Hepatocyte (in vitro differentiated cells): ENCODE data around the gene PNMA6E.

Experiments
- EZH2 ChIP-seq: fragments of 200-600 bp; sonication (generic); IDR thresholded peaks from 2 replicates; pipeline ENCODE4 v1.6.1; 2016; ENCODE audit warnings: antibody characterized with exemption, mild to moderate bottlenecking, borderline replicate concordance
- EZH2phosphoT487 ChIP-seq: fragments of 200-600 bp; sonication (generic); IDR thresholded peaks from one replicate; pipeline ENCODE4 v1.6.1; 2018; ENCODE audit warnings: antibody characterized with exemption, mild to moderate bottlenecking, low read depth, moderate library complexity; ENCODE audit not compliant: unreplicated experiment, severe bottlenecking
- TF ChIP-seq, protein P1 (sequence below): fragments of 200-600 bp; sonication (generic); IDR thresholded peaks from 2 replicates; pipeline ENCODE4 v1.5.1; 2016; ENCODE audit warnings: antibody characterized with exemption, mild to moderate bottlenecking; ENCODE audit not compliant: poor library complexity

DNA sequence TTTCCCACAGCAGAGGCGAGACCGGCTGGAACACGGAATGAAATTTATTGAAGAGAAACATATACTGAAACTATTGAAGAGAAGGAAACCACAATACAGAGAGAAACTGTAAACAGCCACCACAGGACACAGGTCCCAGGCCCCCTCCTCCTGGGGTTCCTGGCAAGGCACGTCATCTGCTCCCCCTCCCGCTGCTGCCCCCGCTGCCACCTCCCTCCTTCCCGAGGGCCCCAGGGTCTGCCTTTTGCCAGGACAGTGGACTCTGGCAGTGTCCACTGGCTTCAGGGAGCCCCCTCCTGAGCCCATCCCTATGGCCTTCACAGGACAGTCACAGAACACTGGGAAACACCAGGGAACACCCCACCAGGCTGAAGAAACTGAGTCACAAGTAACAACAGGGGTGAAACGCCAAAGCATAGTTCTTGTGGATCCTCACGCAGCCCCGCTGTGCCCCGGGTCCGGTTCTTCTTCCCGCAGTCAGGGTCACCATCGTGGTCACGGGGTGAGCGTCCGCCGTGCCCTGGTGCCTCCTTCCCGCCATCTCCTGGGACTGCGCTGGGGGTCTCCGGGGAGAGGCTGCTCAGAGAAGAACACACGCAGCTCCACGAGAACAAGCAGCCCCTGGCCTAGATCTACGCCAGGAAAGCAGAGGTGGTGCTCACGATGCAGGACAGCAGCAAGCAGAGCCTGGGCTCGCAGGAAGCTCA, 5.4 kb downstream of the PNMA6E start:
- TF ChIP-seq, protein P1, sequence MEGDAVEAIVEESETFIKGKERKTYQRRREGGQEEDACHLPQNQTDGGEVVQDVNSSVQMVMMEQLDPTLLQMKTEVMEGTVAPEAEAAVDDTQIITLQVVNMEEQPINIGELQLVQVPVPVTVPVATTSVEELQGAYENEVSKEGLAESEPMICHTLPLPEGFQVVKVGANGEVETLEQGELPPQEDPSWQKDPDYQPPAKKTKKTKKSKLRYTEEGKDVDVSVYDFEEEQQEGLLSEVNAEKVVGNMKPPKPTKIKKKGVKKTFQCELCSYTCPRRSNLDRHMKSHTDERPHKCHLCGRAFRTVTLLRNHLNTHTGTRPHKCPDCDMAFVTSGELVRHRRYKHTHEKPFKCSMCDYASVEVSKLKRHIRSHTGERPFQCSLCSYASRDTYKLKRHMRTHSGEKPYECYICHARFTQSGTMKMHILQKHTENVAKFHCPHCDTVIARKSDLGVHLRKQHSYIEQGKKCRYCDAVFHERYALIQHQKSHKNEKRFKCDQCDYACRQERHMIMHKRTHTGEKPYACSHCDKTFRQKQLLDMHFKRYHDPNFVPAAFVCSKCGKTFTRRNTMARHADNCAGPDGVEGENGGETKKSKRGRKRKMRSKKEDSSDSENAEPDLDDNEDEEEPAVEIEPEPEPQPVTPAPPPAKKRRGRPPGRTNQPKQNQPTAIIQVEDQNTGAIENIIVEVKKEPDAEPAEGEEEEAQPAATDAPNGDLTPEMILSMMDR, result no peak
- TF ChIP-seq EZH2phosphoT487 (no peak), EZH2 (no peak)
